Common myeloid progenitor, CD34-positive (primary cell): ENCODE data around the gene LYVE1.

Source experiments
- CTCF ChIA-PET: fragments of 350-600 bp; sonication (Branson Sonifier 250); formaldehyde crosslinking; loops from one replicate; lab custom pipeline; 2021; ENCODE audit warnings: antibody characterized with exemption; lab: Charles Lee
- POLR2A ChIA-PET: fragments of 350-600 bp; sonication (Branson Sonifier 250); formaldehyde crosslinking; loops from one replicate; lab custom pipeline; 2021; ENCODE audit warnings: antibody characterized with exemption; lab: Charles Lee
- DNase-seq, 3 donors: peaks; one replicate each; pipeline versions ENCODE4 v3.0.0 to v3.0.0-alpha.2; 2013
- H3K27ac ChIP-seq, 2 experiments: 1 replicate in 1 of 2; 2 replicates in 1 of 2; pipeline ENCODE4 v1.7.0; 2013; ENCODE audit warnings: inconsistent platforms in 2 of 2, low read length in 2 of 2, mild to moderate bottlenecking in 2 of 2, low read depth in 1 of 2, moderate library complexity in 1 of 2; ENCODE audit not compliant: severe bottlenecking in 2 of 2, insufficient read depth in 1 of 2, poor library complexity in 1 of 2
- H3K27me3 ChIP-seq, 5 experiments: replicated peaks in 2 of 5; 1 replicate in 3 of 5; 2 replicates in 2 of 5; pipeline versions ENCODE4 v1.6.1 to v1.7.0; 2013; ENCODE audit warnings: low read length in 4 of 5, mild to moderate bottlenecking in 2 of 5, moderate library complexity in 2 of 5, inconsistent platforms in 1 of 5; ENCODE audit not compliant: insufficient read depth in 5 of 5, control insufficient read depth in 4 of 5
- H3K36me3 ChIP-seq, 4 experiments: 1 replicate in 2 of 4; 2 replicates in 2 of 4; pipeline versions ENCODE4 v1.6.1 to v1.7.0; 2013; ENCODE audit warnings: low read length in 3 of 4, control low read depth in 1 of 4, mild to moderate bottlenecking in 1 of 4; ENCODE audit not compliant: control insufficient read depth in 4 of 4, insufficient read depth in 4 of 4
- H3K4me1 ChIP-seq, 4 experiments: 1 replicate in 3 of 4; 2 replicates in 1 of 4; pipeline versions ENCODE4 v1.6.1 to v1.7.1; 2013; ENCODE audit warnings: low read length in 3 of 4, mild to moderate bottlenecking in 3 of 4, control low read depth in 1 of 4, inconsistent platforms in 1 of 4, moderate library complexity in 1 of 4; ENCODE audit not compliant: control insufficient read depth in 4 of 4, insufficient read depth in 4 of 4; ENCODE audit errors: control extremely low read depth in 1 of 4
- H3K4me3 ChIP-seq, 7 experiments: 1 replicate in 4 of 7; 2 replicates in 3 of 7; pipeline versions ENCODE4 v1.5.1 to v1.7.0; 2013; ENCODE audit warnings: mild to moderate bottlenecking in 7 of 7, low read length in 6 of 7, moderate library complexity in 6 of 7, inconsistent platforms in 2 of 7, low read depth in 2 of 7, control low read depth in 1 of 7; ENCODE audit not compliant: insufficient read depth in 4 of 7, control insufficient read depth in 1 of 7; ENCODE audit errors: extremely low read depth in 1 of 7
- H3K9me3 ChIP-seq, 5 experiments: 1 replicate in 4 of 5; 2 replicates in 1 of 5; pipeline versions ENCODE4 v1.6.1 to v1.7.1; 2013; ENCODE audit warnings: low read length in 4 of 5, mild to moderate bottlenecking in 2 of 5, inconsistent platforms in 1 of 5, low read depth in 1 of 5, moderate library complexity in 1 of 5; ENCODE audit not compliant: control insufficient read depth in 4 of 5, insufficient read depth in 2 of 5; ENCODE audit errors: control extremely low read depth in 1 of 5
- WGBS: methylation state at CpG from one replicate; pipeline ENCODE4 v1.1.5; 2013; ENCODE audit not compliant: insufficient coverage; 5-methylcytosine and 5-hydroxymethylcytosine counted together

The LYVE1 gene

DNA sequence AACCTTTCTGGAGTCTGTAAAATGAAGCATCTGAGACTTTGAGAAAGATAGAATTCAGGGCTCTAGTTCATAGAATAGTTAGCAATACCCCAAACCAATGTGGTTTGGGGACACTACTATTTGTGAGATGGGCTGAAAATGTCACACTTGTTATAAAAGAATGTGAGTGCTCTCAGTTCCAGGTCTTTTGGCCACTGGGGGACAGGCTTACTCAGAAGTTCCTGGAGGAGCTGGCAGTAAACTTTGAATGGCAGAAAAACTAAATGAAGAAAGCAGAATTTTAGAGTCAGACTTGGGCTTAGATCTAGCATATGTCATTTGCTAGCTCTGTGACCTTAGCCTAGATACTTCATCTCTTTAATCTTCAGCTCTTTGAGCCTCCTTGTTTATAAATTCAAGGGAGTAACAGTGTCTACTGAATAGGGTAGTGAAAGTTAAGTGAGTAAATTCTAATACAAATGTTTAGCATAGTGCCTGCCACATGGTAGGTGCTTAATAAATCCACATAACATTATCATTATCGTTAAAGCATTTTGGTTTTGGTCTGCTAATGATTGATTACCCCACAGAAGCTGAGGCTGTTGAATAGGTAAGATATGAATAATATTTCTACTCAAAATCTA is 3.7 kb downstream of the LYVE1 start:
- H3K4me3 ChIP-seq = no peak overlapping the region
- POLR2A ChIA-PET = interaction anchor here (0.6 kb wide), 1 partner anchor 163 kb away, joined by 3 read pairs; no protein-coding TSS in a partner anchor
- H3K4me1 ChIP-seq = peaks cover 0 to 6% (median 3%) of the 10 kb centered on the region in 4 experiments
- peak in 2 of 3 donors; percentile 59 for DNase-seq
- H3K36me3 ChIP-seq = no peaks in the 10 kb centered on the region
- H3K27me3 ChIP-seq = no peaks in the 10 kb centered on the region
- WGBS = no CpG with 5 or more reads among the region's 1 CpG
- no peaks in the 10 kb centered on the region for H3K9me3 ChIP-seq
- no peak overlapping the region for H3K27ac ChIP-seq
- CTCF ChIA-PET = interaction anchor here (0.6 to 3.4 kb wide), 26 partner anchors 9 to 173 kb away, joined by 3 to 16 read pairs (median 4); partner anchors contain the start of gene RNF141

DNA sequence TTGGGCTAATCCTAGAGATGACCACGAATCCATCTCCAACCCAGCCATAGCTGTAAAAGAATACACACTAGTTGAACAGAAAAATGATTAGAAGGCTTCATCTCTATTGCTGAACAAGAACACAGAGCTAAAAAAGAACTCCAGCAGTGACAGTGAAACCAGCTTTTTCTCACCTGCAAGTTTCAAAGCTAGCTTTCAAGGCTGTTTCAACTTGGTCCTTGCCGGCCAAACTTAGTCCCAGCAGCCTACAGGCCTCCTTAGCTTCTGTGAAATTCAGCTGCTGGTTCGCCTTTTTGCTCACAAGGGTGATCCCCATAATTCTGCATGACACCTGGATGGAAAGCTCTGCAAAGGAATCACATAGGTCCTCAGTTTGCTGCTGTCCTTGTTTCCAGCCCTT is 4.4 kb downstream of the LYVE1 start:
- CTCF ChIA-PET = interaction anchor here (0.7 to 3.4 kb wide), 20 partner anchors 10 to 174 kb away, joined by 3 to 16 read pairs (median 5); partner anchors contain the start of gene RNF141
- POLR2A ChIA-PET = interaction anchor here (0.6 kb wide), 1 partner anchor 162 kb away, joined by 3 read pairs; no protein-coding TSS in a partner anchor
- WGBS = 86% methylated on average over 3 of the region's 3 CpGs

DNA sequence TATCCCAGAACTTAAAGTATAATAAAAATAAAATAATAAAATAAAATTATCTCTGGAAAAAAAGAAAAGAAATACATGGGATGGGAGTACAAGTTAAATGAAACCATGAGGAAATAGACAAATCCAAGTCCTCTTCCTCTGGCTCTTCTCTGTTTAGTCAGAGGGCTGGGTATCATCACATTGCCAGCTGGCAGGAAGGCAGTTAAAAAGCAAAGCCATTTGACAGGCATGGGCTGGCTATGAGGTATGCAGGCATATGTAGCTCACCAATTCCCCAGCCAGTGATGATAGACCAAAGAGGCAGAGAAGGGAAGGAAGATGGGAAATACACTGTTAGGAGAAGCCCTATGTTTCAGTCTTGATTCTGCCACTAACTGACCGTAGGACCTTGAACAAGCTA is 6.5 kb downstream of the LYVE1 start:
- H3K4me3 ChIP-seq = no peak overlapping the region
- no peaks in the 10 kb centered on the region for H3K27me3 ChIP-seq
- H3K36me3 ChIP-seq = no peaks in the 10 kb centered on the region
- CTCF ChIA-PET = interaction anchor here (1.0 kb wide), 1 partner anchor 12 kb away, joined by 4 read pairs; no protein-coding TSS in a partner anchor
- POLR2A ChIA-PET = no interaction called here
- H3K27ac ChIP-seq = no peak overlapping the region
- no peak for DNase-seq
- peaks cover 0 to 6% (median 3%) of the 10 kb centered on the region in 4 experiments for H3K4me1 ChIP-seq
- WGBS = 100% methylated on average over 1 of the region's 1 CpG
- H3K9me3 ChIP-seq = no peaks in the 10 kb centered on the region

More for the DNA sequence above, 4.4 kb downstream of the LYVE1 start:
- no peaks in the 10 kb centered on the region for H3K36me3 ChIP-seq
- no peaks in the 10 kb centered on the region for H3K27me3 ChIP-seq
- DNase-seq = no peak
- H3K27ac ChIP-seq = no peak overlapping the region
- H3K9me3 ChIP-seq = no peaks in the 10 kb centered on the region
- H3K4me3 ChIP-seq = no peak overlapping the region
- H3K4me1 ChIP-seq = peaks cover 0 to 6% (median 3%) of the 10 kb centered on the region in 4 experiments

DNA sequence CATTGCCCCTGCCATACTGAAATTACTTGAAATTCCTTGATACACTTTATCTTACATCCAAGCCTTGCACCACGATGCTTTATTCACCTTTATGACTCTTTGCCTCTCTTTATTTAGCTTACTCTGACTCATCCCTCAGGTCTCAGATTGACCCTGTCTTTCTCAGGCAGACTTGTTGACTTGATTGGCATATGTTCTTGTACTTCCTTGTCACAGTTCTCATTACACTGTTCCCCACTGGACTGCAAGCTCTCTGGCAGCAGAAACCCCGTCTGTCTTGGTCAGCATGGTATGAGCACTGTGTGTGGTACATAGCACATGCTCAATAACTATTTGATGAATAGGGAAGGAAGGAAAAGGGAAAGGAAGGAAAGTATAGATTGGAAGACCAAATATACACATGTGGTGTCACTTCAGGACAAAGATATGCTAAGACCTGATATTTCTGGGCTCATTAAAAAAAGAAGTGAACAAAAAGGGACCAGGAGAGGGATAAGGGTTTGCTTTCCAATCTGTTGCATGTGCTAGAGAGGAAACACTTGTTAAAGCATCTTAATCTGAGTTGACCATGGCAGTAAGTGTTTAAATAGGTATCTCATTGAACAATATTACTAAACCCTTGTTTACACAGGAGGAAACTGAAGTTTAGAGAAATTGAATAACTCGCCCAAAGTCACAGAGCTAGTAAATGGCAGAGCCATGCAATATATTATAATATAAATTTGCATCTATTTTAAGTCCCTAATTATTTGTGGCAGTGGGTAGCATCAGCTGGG is 7.2 kb downstream of the LYVE1 start:
- 83% methylated on average over 2 of the region's 3 CpGs for WGBS
- ChIA-PET POLR2A (no interaction called here), CTCF (interaction anchor here (1.0 to 2.1 kb wide), 5 partner anchors 13 to 95 kb away, joined by 3 to 7 read pairs (median 4); partner anchors contain the start of gene RNF141)
- Histone ChIP-seq H3K36me3 (no peaks in the 10 kb centered on the region), H3K4me3 (no peak overlapping the region), H3K4me1 (peaks cover 0 to 7% (median 3%) of the 10 kb centered on the region in 4 experiments), H3K9me3 (no peaks in the 10 kb centered on the region), H3K27ac (no peak overlapping the region), H3K27me3 (no peaks in the 10 kb centered on the region)
- no peak for DNase-seq

DNA sequence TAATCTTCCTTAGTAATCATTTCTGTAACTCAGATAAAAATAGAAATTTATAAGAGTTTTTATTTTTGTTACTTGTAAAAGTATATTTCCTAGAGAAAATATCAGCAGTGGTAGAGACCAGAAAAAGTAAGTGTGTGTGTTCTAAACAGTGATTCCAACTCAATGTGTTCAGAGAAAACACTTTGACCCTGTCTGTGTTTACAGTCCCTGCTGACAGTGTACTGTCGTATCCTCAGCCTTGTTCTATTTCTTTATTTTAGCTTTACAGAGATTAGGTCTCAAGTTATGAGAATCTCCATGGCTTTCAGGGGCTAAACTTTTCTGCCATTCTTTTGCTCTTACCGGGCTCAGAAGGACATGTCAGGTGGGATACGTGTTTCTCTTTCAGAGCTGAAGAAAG is 10.2 kb downstream of the LYVE1 start:
- no peak for DNase-seq
- WGBS = 100% methylated on average over 3 of the region's 3 CpGs
- Histone ChIP-seq H3K4me3 (no peak overlapping the region), H3K4me1 (peaks cover 0 to 2% (median 0%) of the 10 kb centered on the region in 4 experiments), H3K27me3 (no peaks in the 10 kb centered on the region), H3K27ac (no peak overlapping the region), H3K9me3 (no peaks in the 10 kb centered on the region), H3K36me3 (no peaks in the 10 kb centered on the region)
- CTCF ChIA-PET = interaction anchor here (0.7 to 1.1 kb wide), 6 partner anchors 9 to 168 kb away, joined by 3 read pairs; partner anchors contain the start of gene RNF141
- POLR2A ChIA-PET = no interaction called here

GRCh38 chr11:10556590-10556989 is 11.9 kb downstream of the LYVE1 start:
- peaks cover 0 to 2% (median 0%) of the 10 kb centered on the region in 4 experiments for H3K4me1 ChIP-seq
- no peak overlapping the region for H3K27ac ChIP-seq
- peak in 1 of 3 donors; percentile 52 for DNase-seq
- H3K4me3 ChIP-seq = no peak overlapping the region
- WGBS = no CpG with 5 or more reads among the region's 1 CpG
- no peaks in the 10 kb centered on the region for H3K36me3 ChIP-seq
- ChIA-PET POLR2A (interaction anchor here (0.7 kb wide), 1 partner anchor 229 kb away, joined by 3 read pairs; no protein-coding TSS in a partner anchor), CTCF (interaction anchor here (1.5 to 2.0 kb wide), 3 partner anchors 9 to 15 kb away, joined by 4 to 9 read pairs (median 7); partner anchors contain the start of gene RNF141)
- no peaks in the 10 kb centered on the region for H3K27me3 ChIP-seq
- H3K9me3 ChIP-seq = peaks cover 0 to 4% (median 2%) of the 10 kb centered on the region in 5 experiments
